Activated CD8-positive, alpha-beta T cell treated with anti-CD3 and anti-CD28 coated beads for 36 hours (primary cell): ENCODE measurements around the gene HS1BP3. TPM values are rescaled to one million over a fixed set of nuclear protein-coding genes. Genes with fewer than 3 reads are reported as not detected.

Experiments used
- ATAC-seq: fragments of 200-7000 bp; cut with Tn5 transposase; one replicate; pipeline ENCODE4 v1.10.0; 2021; ENCODE audit warnings: mild to moderate bottlenecking, moderate library complexity
- CTCF ChIA-PET: fragments of 350-600 bp; sonication (Branson Sonifier 250); formaldehyde crosslinking; loops from one replicate; lab custom pipeline; 2021; ENCODE audit warnings: antibody characterized with exemption; lab: Charles Lee
- POLR2A ChIA-PET: fragments of 350-600 bp; sonication (Branson Sonifier 250); formaldehyde crosslinking; loops from one replicate; lab custom pipeline; 2021; ENCODE audit warnings: antibody characterized with exemption; lab: Charles Lee
- DNase-seq: peaks from one replicate; pipeline ENCODE4 v3.0.0-alpha.2; 2020
- H3K27ac Mint-ChIP-seq: one replicate; pipeline ENCODE4 v1.8.0; 2021; ENCODE audit warnings: mild to moderate bottlenecking, mixed read lengths
- H3K27me3 Mint-ChIP-seq: one replicate; pipeline ENCODE4 v1.8.0; 2021; ENCODE audit warnings: mixed read lengths
- H3K36me3 Mint-ChIP-seq: one replicate; pipeline ENCODE4 v1.8.0; 2021; ENCODE audit warnings: low read depth, mixed read lengths
- H3K4me1 Mint-ChIP-seq: one replicate; pipeline ENCODE4 v1.8.0; 2021; ENCODE audit warnings: low read depth, mixed read lengths
- H3K4me3 Mint-ChIP-seq: one replicate; pipeline ENCODE4 v1.8.0; 2021; ENCODE audit warnings: mild to moderate bottlenecking, moderate library complexity, mixed read lengths
- H3K9me3 Mint-ChIP-seq: one replicate; pipeline ENCODE4 v1.8.0; 2021; ENCODE audit warnings: mixed read lengths
- CTCF ChIP-seq: fragments of 200-600 bp; IDR thresholded peaks from one replicate; pipeline ENCODE4 v1.8.0; 2022; ENCODE audit warnings: antibody characterized with exemption, mild to moderate bottlenecking
- intact Hi-C: fragments of 100-400 bp; cut with micrococcal nuclease; formaldehyde crosslinking; loops from one replicate; pipeline ENCODE4 v1.10.0; 2022
- total RNA-seq, 2 experiments: library from RNA; stranded (reverse); gene quantifications; one replicate each; pipeline ENCODE4 v1.2.3, GENCODE V29; 2021

HS1BP3 gene
- total RNA-seq, 2 experiments from 2014 or later = 6.5 to 7.9 TPM

GRCh38 chr2:20664431-20665242, 13.7 kb upstream of the HS1BP3 start:
- Mint-ChIP-seq H3K27ac (no peak overlapping the region), H3K4me1 (peaks cover 14% of the 10 kb centered on the region), H3K9me3 (no peaks in the 10 kb centered on the region), H3K4me3 (no peak overlapping the region), H3K27me3 (peaks cover 67% of the 10 kb centered on the region), H3K36me3 (no peaks in the 10 kb centered on the region)
- intact Hi-C loops = no loop called here
- DNase-seq = no peak
- no peak for ATAC-seq
- no peak for TF ChIP-seq CTCF
- POLR2A ChIA-PET = no interaction called here
- CTCF ChIA-PET = interaction anchor here (6.6 kb wide), 1 partner anchor 299 kb away, joined by 186 read pairs; no protein-coding TSS in a partner anchor

DNA sequence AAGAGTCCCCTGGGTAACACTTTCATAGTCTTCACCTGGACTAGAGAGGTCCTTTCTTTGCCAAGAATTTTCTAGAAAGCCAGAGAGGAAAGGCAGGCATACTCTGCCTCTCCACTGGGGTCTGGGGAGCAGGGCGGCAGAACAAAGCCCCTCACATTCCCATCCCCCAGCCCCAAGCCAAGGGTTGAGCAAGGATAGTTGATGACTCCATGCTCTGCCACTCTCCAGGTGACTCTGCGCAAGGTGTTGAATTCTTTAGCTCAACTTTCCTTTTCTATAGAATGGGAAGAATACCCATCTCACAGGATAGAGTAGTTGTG, 13.1 kb upstream of the HS1BP3 start:
- H3K9me3 Mint-ChIP-seq = no peaks in the 10 kb centered on the region
- CTCF ChIA-PET = interaction anchor here (6.6 kb wide), 1 partner anchor 300 kb away, joined by 186 read pairs; no protein-coding TSS in a partner anchor
- intact Hi-C loops = no loop called here
- H3K27ac Mint-ChIP-seq = no peak overlapping the region
- H3K4me3 Mint-ChIP-seq = no peak overlapping the region
- H3K36me3 Mint-ChIP-seq = no peaks in the 10 kb centered on the region
- ATAC-seq (no peak), DNase-seq (no peak)
- TF ChIP-seq CTCF = no peak
- POLR2A ChIA-PET = no interaction called here
- H3K4me1 Mint-ChIP-seq = peaks cover 11% of the 10 kb centered on the region
- H3K27me3 Mint-ChIP-seq = peaks cover 63% of the 10 kb centered on the region

GRCh38 chr2:20663196-20664070, 12.5 kb upstream of the HS1BP3 start:
- intact Hi-C loops = no loop called here
- Mint-ChIP-seq H3K36me3 (no peaks in the 10 kb centered on the region), H3K27me3 (peaks cover 60% of the 10 kb centered on the region), H3K4me3 (no peak overlapping the region), H3K4me1 (peaks cover 11% of the 10 kb centered on the region), H3K27ac (no peak overlapping the region), H3K9me3 (no peaks in the 10 kb centered on the region)
- ATAC-seq (no peak), DNase-seq (no peak)
- CTCF ChIA-PET = interaction anchor here (0.7 to 6.6 kb wide), 4 partner anchors 12 to 306 kb away, joined by 3 to 186 read pairs (median 56); no protein-coding TSS in a partner anchor
- POLR2A ChIA-PET = no interaction called here
- no peak for TF ChIP-seq CTCF

DNA sequence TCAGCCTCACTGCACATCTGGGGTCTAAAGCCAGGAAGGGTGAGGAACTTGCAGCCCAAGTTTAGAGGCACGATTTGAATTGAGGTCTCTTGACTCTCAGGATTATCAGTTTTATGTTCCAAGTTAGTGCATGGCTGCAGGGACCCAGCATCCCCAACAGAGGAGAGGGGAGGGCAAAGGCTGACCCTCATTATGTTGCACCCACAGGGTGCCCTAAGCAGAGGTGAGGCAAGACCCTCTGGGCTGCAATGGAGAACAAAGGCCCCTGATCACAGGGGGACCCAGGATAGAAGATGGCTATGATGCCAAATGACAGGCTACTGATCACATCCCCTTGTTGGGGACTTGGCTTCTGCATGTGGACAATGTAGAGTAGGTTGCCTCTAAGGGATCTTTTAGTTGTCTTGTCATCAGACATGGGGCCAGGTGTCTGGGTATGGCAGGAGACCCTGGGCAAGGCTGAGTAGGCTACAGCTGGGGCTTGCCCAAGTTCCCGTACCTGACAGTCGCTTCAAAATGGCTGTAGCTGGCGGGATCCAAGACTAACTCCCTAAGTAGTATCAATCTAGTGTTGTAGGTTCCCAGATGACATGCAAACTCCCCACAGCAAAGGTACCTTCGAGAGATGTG, 11.5 kb upstream of the HS1BP3 start:
- no peak overlapping the region for H3K27ac Mint-ChIP-seq
- peaks cover 52% of the 10 kb centered on the region for H3K27me3 Mint-ChIP-seq
- no peaks in the 10 kb centered on the region for H3K36me3 Mint-ChIP-seq
- H3K4me3 Mint-ChIP-seq = no peak overlapping the region
- intact Hi-C loops = no loop called here
- DNase-seq (no peak), ATAC-seq (no peak)
- H3K9me3 Mint-ChIP-seq = no peaks in the 10 kb centered on the region
- TF ChIP-seq CTCF = no peak
- peaks cover 11% of the 10 kb centered on the region for H3K4me1 Mint-ChIP-seq
- ChIA-PET POLR2A (interaction anchor here (1.0 kb wide), 1 partner anchor 10 kb away, joined by 3 read pairs; no protein-coding TSS in a partner anchor), CTCF (interaction anchor here (0.7 to 6.6 kb wide), 25 partner anchors 11 to 322 kb away, joined by 3 to 186 read pairs (median 5); partner anchors contain the start of gene HS1BP3)
